ENCODE measurements around the gene C20orf141. TPM values are rescaled to one million over a fixed set of nuclear protein-coding genes. Genes with fewer than 3 reads are reported as not detected.
"Not testable (repeated sequence)": the region's sequence is repeated elsewhere in the genome, so short reads cannot be mapped to it uniquely, and the experiment has no call there.

Gene C20orf141
- total RNA-seq, 4 donors from 2014 or later = not detected

GRCh38 chr20:2826655-2827054 lies 11.9 kb downstream of the C20orf141 start:
- 75 to 81% methylated on average over 4 of the region's 4 CpGs for WGBS, 2 donors (ENCODE audit: low coverage in 1 of 2)
- in situ Hi-C loops (cut with MboI; ENCODE audit: low pct_ligation_motif_present in 1 of 4, low pct_unique_long_range_greater_than_20kb in 1 of 4, low sequenced_read_pairs in 3 of 4) = no loop called here

GRCh38 chr20:2829376-2829775 lies 14.6 kb downstream of the C20orf141 start:
- WGBS, 2 donors (ENCODE audit: low coverage in 1 of 2) = 40 to 80% methylated on average over 1 to 6 of the region's 6 CpGs

More at GRCh38 chr20:2826655-2827054, 11.9 kb downstream of the C20orf141 start:
- intact Hi-C loops (cut with DNase I; ENCODE audit: low total_unique reads) = no loop called here
- TF ChIP-seq POLR2AphosphoS5 (IDR thresholded peaks at IDR 0.05) = no peak
- TF ChIP-seq POLR2A (IDR thresholded peaks at IDR 0.05) = no peak
- TF ChIP-seq CTCF (IDR thresholded peaks at IDR 0.05) = no peak
- TF ChIP-seq EP300 (IDR thresholded peaks at IDR 0.05; ENCODE audit: low read depth) = no peak
- Histone ChIP-seq H3K36me3 (no peaks in the 10 kb centered on the region), H3K4me1 (no peaks in the 10 kb centered on the region), H3K27ac (no peak overlapping the region), H3K4me3 (no peak overlapping the region), H3K27me3 (peaks cover 58% of the 10 kb centered on the region), H3K9me3 (no peaks in the 10 kb centered on the region)
- DNase-seq = no peak

GRCh38 chr20:2831206-2831605 lies 16.4 kb downstream of the C20orf141 start:
- H3K27ac ChIP-seq; H3K4me1 ChIP-seq; H3K9me3 ChIP-seq; DNase-seq; in situ Hi-C loops (cut with MboI; ENCODE audit: low pct_ligation_motif_present in 1 of 4, low pct_unique_long_range_greater_than_20kb in 1 of 4, low sequenced_read_pairs in 3 of 4); H3K36me3 ChIP-seq; H3K4me3 ChIP-seq; intact Hi-C loops (cut with DNase I; ENCODE audit: low total_unique reads): not testable (repeated sequence)
- H3K27me3 ChIP-seq = peaks cover 46% of the 10 kb centered on the region
- WGBS, 2 donors (ENCODE audit: low coverage in 1 of 2) = 63 to 73% methylated on average over 4 to 7 of the region's 7 CpGs

More at GRCh38 chr20:2829376-2829775, 14.6 kb downstream of the C20orf141 start:
- Histone ChIP-seq H3K36me3 (no peaks in the 10 kb centered on the region), H3K4me3 (no peak overlapping the region), H3K4me1 (no peaks in the 10 kb centered on the region), H3K9me3 (no peaks in the 10 kb centered on the region), H3K27ac (no peak overlapping the region), H3K27me3 (peaks cover 52% of the 10 kb centered on the region)
- in situ Hi-C loops (cut with MboI; ENCODE audit: low pct_ligation_motif_present in 1 of 4, low pct_unique_long_range_greater_than_20kb in 1 of 4, low sequenced_read_pairs in 3 of 4) (no loop called here), intact Hi-C loops (cut with DNase I; ENCODE audit: low total_unique reads) (no loop called here)
- TF ChIP-seq POLR2AphosphoS5 (IDR thresholded peaks at IDR 0.05) = no peak
- TF ChIP-seq CTCF (IDR thresholded peaks at IDR 0.05) = no peak
- TF ChIP-seq EP300 (IDR thresholded peaks at IDR 0.05; ENCODE audit: low read depth) = no peak
- TF ChIP-seq POLR2A (IDR thresholded peaks at IDR 0.05) = no peak
- DNase-seq = no peak

GRCh38 chr20:2833761-2834160 lies 19.0 kb downstream of the C20orf141 start:
- DNase-seq = no peak
- 81 to 83% methylated on average over 1 of the region's 1 CpG for WGBS, 2 donors (ENCODE audit: low coverage in 1 of 2)
- Histone ChIP-seq H3K27me3 (peaks cover 20% of the 10 kb centered on the region), H3K4me1 (no peaks in the 10 kb centered on the region), H3K36me3 (no peaks in the 10 kb centered on the region), H3K9me3 (no peaks in the 10 kb centered on the region), H3K4me3 (no peak overlapping the region), H3K27ac (no peak overlapping the region)
- TF ChIP-seq CTCF (IDR thresholded peaks at IDR 0.05) (no peak), POLR2AphosphoS5 (IDR thresholded peaks at IDR 0.05) (no peak), EP300 (IDR thresholded peaks at IDR 0.05; ENCODE audit: low read depth) (no peak), POLR2A (IDR thresholded peaks at IDR 0.05) (no peak)
- in situ Hi-C loops (cut with MboI; ENCODE audit: low pct_ligation_motif_present in 1 of 4, low pct_unique_long_range_greater_than_20kb in 1 of 4, low sequenced_read_pairs in 3 of 4) (no loop called here), intact Hi-C loops (cut with DNase I; ENCODE audit: low total_unique reads) (no loop called here)
